Gastrocnemius medialis (tissue), 4 donors: ENCODE data around the gene ACO2. TPM values are rescaled to one million over a fixed set of nuclear protein-coding genes. Genes with fewer than 3 reads are reported as not detected.

Experiments
- ATAC-seq, 2 donors: fragments of 150-250 bp; one replicate each; pipeline ENCODE4 v1.9.1; 2016
- DNase-seq, 2 donors: peaks; one replicate each; pipeline ENCODE4 v3.0.0-alpha.2; 2019
- H3K27ac ChIP-seq, 4 donors: fragments of 200-600 bp; sonication (generic); 1 replicate in 1 of 4; 2 replicates in 3 of 4; pipeline ENCODE4 v1.5.1; 2016 to 2018; ENCODE audit warnings: mild to moderate bottlenecking in 2 of 4, moderate library complexity in 1 of 4
- H3K27me3 ChIP-seq, 3 donors: fragments of 200-600 bp; sonication (generic) in 2 of 3; 1 replicate in 1 of 3; 2 replicates in 2 of 3; pipeline versions ENCODE4 v1.5.1 to v1.6.0; 2016 to 2019; ENCODE audit warnings: mild to moderate bottlenecking in 1 of 3, moderate library complexity in 1 of 3
- H3K36me3 ChIP-seq, 2 donors: fragments of 200-600 bp; sonication (generic) in 1 of 2; one replicate each; pipeline ENCODE4 v1.5.1; 2017 to 2018
- H3K4me1 ChIP-seq, 2 donors: fragments of 200-600 bp; sonication (generic) in 1 of 2; one replicate each; pipeline ENCODE4 v1.5.1; 2016 to 2017; ENCODE audit warnings: mild to moderate bottlenecking in 2 of 2
- H3K4me3 ChIP-seq, 4 donors: fragments of 200-600 bp; sonication (generic) in 3 of 4; 1 replicate in 1 of 4; 2 replicates in 3 of 4; pipeline ENCODE4 v1.5.1; 2016 to 2019; ENCODE audit warnings: mild to moderate bottlenecking in 2 of 4
- H3K9me3 ChIP-seq, 3 donors: fragments of 200-600 bp; sonication (generic) in 2 of 3; 1 replicate in 1 of 3; 2 replicates in 2 of 3; pipeline ENCODE4 v1.5.1; 2016 to 2019
- POLR2A ChIP-seq, 2 donors: fragments of 450-650 bp; IDR thresholded peaks; one replicate each; pipeline ENCODE4 v1.6.1; 2017; ENCODE audit warnings: antibody characterized with exemption in 2 of 2, mild to moderate bottlenecking in 2 of 2, moderate library complexity in 2 of 2
- in situ Hi-C, 4 donors: fragments of 200-750 bp; cut with MboI; loops; one replicate each; pipeline versions ENCODE4 v1.15.0 to v1.8.0; 2017; ENCODE audit warnings: low sequenced_read_pairs in 4 of 4
- intact Hi-C: fragments of 100-400 bp; cut with DNase I; formaldehyde crosslinking; loops from one replicate; pipeline ENCODE4 v1.15.1; 2023; ENCODE audit warnings: low total_unique reads
- total RNA-seq, 4 donors: library from RNA; depleted of rRNA; stranded (reverse); fragments of >200 nt; gene quantifications; one replicate each; pipeline versions ENCODE4 v1.1.0 to v1.2.3, GENCODE V29; 2016
- TF ChIP-seq, protein P1 (sequence below), 5 experiments: fragments of 450-650 bp in 3 of 5; fragments of 200-600 bp in 2 of 5; sonication (generic) in 2 of 5; IDR thresholded peaks in 4 of 5; conservative IDR thresholded peaks in 1 of 5; 1 replicate in 4 of 5; 2 replicates in 1 of 5; pipeline ENCODE4 v1.5.1; 2016 to 2019; ENCODE audit warnings: antibody characterized with exemption in 5 of 5, mild to moderate bottlenecking in 3 of 5, moderate library complexity in 3 of 5

The ACO2 gene
- total RNA-seq, 4 donors from 2014 or later = 361 to 763 (median 473) TPM

DNA sequence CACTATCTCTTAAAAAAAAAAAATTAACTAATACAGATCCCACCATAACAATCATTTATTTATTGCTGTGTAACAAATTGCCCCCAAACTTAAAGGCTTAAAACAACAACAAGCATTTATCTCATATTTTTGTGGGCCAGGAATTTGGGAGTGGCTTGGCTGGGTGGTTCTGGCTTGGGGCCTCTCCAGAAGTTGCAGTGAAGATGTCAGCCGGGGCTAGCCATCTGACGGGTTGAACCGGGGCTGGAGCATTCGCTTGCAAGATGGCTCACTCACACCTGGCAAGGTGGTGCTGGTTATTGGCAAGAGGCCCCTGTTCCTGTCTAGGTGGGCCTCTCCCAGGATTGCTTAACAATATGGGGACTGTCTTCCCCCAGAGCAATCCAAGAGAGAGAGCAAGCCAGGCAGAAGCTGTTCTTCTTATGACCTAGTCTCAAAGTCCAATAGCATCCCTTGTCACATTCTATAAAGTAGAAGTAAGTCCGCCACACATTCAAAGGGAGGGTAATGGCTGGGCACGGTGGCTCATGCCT is 29.5 kb downstream of the ACO2 start:
- intact Hi-C loops = no loop called here
- DNase-seq (no peak), ATAC-seq (no peak)
- in situ Hi-C loops = no loop called here
- Histone ChIP-seq H3K4me3 (no peak overlapping the region), H3K36me3 (peaks cover 0 to 40% of the 10 kb centered on the region in 2 donors), H3K27me3 (no peaks in the 10 kb centered on the region), H3K27ac (peak overlapping the region; percentile 96 to 98 (median 96)), H3K4me1 (peaks cover 70 to 72% of the 10 kb centered on the region in 2 donors), H3K9me3 (no peaks in the 10 kb centered on the region)
- no peak for TF ChIP-seq POLR2A (IDR thresholded peaks at IDR 0.05)
- TF ChIP-seq, protein P1, sequence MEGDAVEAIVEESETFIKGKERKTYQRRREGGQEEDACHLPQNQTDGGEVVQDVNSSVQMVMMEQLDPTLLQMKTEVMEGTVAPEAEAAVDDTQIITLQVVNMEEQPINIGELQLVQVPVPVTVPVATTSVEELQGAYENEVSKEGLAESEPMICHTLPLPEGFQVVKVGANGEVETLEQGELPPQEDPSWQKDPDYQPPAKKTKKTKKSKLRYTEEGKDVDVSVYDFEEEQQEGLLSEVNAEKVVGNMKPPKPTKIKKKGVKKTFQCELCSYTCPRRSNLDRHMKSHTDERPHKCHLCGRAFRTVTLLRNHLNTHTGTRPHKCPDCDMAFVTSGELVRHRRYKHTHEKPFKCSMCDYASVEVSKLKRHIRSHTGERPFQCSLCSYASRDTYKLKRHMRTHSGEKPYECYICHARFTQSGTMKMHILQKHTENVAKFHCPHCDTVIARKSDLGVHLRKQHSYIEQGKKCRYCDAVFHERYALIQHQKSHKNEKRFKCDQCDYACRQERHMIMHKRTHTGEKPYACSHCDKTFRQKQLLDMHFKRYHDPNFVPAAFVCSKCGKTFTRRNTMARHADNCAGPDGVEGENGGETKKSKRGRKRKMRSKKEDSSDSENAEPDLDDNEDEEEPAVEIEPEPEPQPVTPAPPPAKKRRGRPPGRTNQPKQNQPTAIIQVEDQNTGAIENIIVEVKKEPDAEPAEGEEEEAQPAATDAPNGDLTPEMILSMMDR (IDR thresholded peaks at IDR 0.05 in 4 of 5, conservative IDR thresholded peaks at IDR 0.05 in 1 of 5) = no peak

DNA sequence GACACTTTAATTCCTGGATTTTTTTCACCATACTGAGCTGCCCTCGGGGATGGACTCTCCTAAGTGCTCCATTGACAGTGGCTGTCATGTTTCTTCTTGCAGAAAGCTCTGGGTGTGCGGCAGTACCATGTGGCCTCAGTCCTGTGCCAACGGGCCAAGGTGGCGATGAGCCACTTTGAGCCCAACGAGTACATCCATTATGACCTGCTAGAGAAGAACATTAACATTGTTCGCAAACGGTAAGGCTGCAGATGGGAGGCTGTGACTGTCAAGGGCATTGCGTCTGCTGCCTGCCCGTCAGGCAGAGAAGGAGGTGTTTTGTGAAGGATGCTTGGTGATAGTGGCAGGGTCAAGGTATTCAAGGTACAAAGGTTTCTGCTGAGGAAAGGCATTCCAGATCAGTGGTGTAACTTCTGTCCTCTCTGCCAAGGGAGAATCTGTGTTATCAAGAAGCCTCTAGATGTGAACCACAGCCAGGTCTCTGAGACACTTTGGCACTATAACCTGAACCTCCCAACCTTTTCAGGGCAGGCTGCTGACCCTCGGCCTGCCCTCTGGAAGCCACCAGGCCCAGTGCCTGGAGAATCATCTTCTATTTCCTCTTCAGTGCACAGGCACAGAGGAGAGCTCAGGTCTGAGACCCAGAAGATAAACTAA is 30.8 kb downstream of the ACO2 start:
- intact Hi-C loops = no loop called here
- TF ChIP-seq, protein P1 (IDR thresholded peaks at IDR 0.05 in 4 of 5, conservative IDR thresholded peaks at IDR 0.05 in 1 of 5) = no peak
- TF ChIP-seq POLR2A (IDR thresholded peaks at IDR 0.05) = no peak
- DNase-seq (no peak), ATAC-seq (no peak)
- in situ Hi-C loops = no loop called here
- Histone ChIP-seq H3K4me1 (peaks cover 70% of the 10 kb centered on the region in 2 donors), H3K4me3 (no peak overlapping the region), H3K27me3 (no peaks in the 10 kb centered on the region), H3K27ac (peak overlapping the region; percentile 96 to 98 (median 96)), H3K36me3 (peaks cover 0 to 40% of the 10 kb centered on the region in 2 donors), H3K9me3 (no peaks in the 10 kb centered on the region)

DNA sequence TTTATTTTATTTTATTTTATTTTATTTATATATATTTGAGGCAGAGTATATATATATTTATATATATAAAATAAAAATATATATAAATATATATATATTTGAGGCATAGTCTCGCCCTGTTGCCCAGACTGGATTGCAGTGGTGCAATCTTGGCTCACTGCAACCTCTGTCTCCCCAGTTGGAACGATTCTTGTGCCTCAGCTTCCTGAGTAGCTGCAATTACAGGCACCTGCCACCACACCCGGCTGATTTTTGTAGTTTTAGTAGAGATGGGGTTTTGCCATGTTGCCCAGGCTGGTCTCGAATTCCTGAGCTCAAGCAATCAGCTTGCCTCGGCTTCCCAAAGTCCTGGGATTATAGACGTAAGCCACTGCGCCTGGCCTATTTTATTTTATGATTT is 31.4 kb downstream of the ACO2 start:
- H3K27me3 ChIP-seq = no peaks in the 10 kb centered on the region
- H3K27ac ChIP-seq = peak overlapping the region; percentile 96 to 98 (median 96)
- in situ Hi-C loops (no loop called here), intact Hi-C loops (no loop called here)
- DNase-seq (no peak), ATAC-seq (no peak)
- no peak for TF ChIP-seq POLR2A (IDR thresholded peaks at IDR 0.05)
- TF ChIP-seq, protein P1 (IDR thresholded peaks at IDR 0.05 in 4 of 5, conservative IDR thresholded peaks at IDR 0.05 in 1 of 5) = no peak
- H3K36me3 ChIP-seq = peaks cover 0 to 42% of the 10 kb centered on the region in 2 donors
- no peaks in the 10 kb centered on the region for H3K9me3 ChIP-seq
- H3K4me3 ChIP-seq = no peak overlapping the region
- H3K4me1 ChIP-seq = peaks cover 70% of the 10 kb centered on the region in 2 donors

DNA sequence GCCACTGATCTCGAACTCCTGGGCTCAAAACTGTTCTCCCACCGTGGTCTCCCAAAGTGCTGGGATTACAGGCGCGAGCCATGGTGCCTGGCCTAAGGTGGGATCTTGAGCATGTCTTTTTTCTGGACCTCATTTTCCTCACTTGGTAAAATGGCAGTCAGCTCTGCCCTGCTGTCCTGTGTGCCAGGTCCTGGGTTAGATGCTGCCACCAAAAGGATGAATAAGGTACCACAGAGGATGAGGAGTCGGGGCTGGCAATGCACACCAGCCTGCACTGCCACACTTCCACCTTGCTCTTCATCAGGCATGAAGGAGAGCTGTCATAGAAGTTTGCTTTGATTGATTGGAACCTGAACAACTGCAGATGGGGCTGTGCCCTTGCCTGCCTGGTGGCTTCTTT is 32.3 kb downstream of the ACO2 start:
- Histone ChIP-seq H3K9me3 (no peaks in the 10 kb centered on the region), H3K27me3 (no peaks in the 10 kb centered on the region), H3K27ac (peak overlapping the region; percentile 96 to 98 (median 96)), H3K36me3 (peaks cover 0 to 43% of the 10 kb centered on the region in 2 donors), H3K4me3 (no peak overlapping the region), H3K4me1 (peaks cover 75 to 77% of the 10 kb centered on the region in 2 donors)
- DNase-seq = no peak
- intact Hi-C loops = no loop called here
- ATAC-seq = peak in 1 of 2 donors; percentile 37
- TF ChIP-seq POLR2A (IDR thresholded peaks at IDR 0.05) = no peak
- TF ChIP-seq, protein P1 (IDR thresholded peaks at IDR 0.05 in 4 of 5, conservative IDR thresholded peaks at IDR 0.05 in 1 of 5) = no peak
- in situ Hi-C loops = no loop called here
